Epithelial cell of alveolus of lung (primary cell): Measurements from ENCODE around the gene USF2. TPM values are rescaled to one million over a fixed set of nuclear protein-coding genes. Genes with fewer than 3 reads are reported as not detected.

Experiments
- total RNA-seq: library from RNA; depleted of rRNA; stranded (reverse); fragments of >200 nt; gene quantifications from 2 replicates; pipeline ENCODE4 v1.2.1, GENCODE V29; 2015

The USF2 gene, protein sequence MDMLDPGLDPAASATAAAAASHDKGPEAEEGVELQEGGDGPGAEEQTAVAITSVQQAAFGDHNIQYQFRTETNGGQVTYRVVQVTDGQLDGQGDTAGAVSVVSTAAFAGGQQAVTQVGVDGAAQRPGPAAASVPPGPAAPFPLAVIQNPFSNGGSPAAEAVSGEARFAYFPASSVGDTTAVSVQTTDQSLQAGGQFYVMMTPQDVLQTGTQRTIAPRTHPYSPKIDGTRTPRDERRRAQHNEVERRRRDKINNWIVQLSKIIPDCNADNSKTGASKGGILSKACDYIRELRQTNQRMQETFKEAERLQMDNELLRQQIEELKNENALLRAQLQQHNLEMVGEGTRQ
- total RNA-seq = 67.2 and 117 TPM in 2 replicates

DNA sequence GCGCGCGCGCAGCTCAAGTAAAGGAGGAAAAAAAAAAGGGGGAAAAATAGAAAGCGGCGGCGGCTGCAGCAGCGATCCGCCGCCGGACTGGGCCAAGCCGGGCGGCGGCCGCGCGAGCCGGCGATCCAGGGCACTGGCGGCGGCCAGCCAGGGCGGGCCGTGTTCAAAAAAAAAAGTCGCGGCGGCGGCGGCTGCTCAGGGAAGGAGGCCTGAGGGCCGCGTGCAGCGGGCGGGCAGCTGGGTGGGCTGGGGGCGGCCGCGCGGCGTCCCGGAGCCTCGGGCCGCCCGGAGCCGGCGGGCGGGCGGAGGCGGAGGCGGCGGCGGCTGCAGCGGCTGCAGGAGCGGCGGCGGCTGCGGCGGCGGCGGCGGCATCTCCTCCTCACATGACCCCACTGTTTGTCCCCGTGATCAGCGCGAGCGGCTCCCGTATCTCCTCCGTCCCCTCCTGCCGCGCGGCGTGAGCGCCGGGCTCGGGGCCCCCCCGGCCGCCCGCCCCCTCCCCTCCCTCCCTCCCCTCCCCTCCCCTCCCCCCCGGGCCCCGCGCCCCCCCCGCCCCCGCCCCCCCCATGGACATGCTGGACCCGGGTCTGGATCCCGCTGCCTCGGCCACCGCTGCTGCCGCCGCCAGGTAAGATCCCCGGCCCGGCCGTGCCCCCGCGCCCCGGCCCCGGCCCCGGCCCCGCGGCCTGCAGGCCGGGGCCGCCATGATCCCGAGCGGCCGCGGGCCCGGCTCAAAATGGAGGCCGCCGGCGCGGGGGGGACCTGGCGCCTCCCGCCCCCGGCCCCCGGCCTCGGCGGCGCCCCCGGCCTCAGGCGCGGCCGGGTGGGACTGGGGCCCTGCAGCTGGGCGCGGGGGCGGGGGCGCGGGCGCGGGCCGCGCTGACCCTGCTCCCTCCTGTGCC lies at the start of gene USF2:
Gene USF2, plus strand, starts transcription at position 427 of the 902 bp plus-strand sequence. Its CDS starts 140 bp downstream, at position 567.

GRCh38 chr19:35228177-35228930 lies 40.4 kb upstream of the USF2 start, which contains the start of gene FAM187B:
Gene FAM187B, minus strand, starts transcription at chr19:35228739. Its CDS starts 59 bp downstream, at chr19:35228680.

DNA sequence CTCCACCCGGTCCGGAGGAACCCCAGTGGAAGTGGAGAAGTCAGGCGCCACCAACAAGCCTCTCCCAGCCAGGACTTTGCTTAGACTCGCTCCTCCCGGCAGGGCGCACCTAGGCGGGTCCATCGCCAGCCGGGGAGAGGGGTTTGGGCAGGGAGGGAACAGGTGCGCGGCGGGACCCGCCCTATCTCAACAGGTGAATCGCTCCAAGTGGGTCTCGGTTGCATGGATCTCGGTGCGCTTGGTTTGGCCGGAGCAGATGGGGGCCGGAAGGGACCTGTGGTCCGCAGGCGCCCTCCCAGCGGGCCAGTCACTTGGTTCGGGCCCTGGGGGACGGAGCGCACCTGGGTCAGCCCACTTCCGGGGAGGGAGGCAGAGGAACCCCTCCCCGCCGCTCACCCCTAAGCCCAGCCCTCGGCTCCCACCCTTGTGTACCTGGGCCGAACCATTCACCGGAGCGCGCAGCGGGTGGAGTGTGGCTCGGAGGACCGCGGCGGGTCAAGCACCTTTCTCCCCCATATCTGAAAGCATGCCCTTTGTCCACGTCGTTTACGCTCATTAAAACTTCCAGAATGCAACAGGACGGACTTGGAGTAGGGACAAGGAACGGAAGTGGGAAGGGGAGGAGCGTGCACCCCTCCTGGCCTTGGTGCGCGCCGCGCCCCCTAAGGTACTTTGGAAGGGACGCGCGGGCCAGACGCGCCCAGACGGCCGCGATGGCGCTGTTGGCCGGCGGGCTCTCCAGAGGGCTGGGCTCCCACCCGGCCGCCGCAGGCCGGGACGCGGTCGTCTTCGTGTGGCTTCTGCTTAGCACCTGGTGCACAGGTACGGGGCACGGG lies 20.2 kb upstream of the USF2 start, which contains the start of gene LSR:
Gene LSR, plus strand, starts transcription at position 693 of the 836 bp plus-strand sequence. Its CDS starts 21 bp downstream, at position 714.

DNA sequence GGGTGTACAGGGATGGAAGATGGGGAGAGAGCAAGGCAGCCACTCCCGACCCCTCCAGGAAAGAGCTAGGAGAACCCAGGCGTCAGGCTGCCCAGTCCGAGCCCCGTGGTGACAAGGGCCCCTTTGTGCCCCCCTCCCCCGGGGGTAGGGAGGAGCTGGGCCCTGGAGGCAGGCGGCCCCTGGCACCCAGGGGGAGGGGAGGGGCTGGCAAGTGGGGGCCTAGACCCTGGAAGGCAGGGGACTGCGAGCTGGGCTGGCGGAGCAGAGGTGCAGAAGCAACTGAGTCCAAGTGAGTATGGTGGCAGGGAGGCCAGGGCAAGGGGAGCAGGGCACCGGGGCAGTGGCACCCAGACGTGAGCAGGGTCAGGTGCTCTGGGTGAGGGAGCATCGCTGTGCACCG lies 23.2 kb downstream of the USF2 start, which contains the start of gene MAG:
Gene MAG, plus strand, starts transcription at position 246 of the 400 bp plus-strand sequence. CDS start 3,248 bp downstream, outside the sequence.

DNA sequence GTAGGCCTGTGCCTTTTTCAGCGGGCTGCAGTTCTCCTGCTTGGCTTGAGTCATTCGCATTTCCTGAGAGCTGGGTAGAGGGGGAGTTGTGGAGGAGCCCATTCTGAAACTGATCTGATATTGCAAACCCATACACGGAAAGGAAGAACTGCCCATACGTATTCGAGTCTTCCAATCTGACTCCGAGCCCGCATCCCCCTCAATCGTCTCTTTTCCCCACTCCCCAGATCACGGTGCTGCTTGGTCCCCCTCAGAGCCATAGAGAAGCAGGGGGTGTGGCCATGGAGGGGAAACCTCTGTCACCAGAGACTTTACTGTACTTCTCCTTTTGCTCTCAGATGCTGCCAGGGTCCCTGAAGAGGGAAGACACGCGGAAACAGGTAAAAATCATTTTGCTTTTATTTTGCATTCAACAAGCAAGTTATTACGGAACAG lies 60.1 kb downstream of the USF2 start, which contains the start of gene CD22:
Gene CD22, plus strand, starts transcription at position 337 of the 435 bp plus-strand sequence. CDS start 2,854 bp downstream, outside the sequence.

Other genes with a start within 250 kb of the USF2 start
- gene SCN1B, start 238.5 kb upstream of the USF2 start, total RNA-seq = 3.8 and 5.9 TPM in 2 replicates
- gene HPN, start 227.2 kb upstream of the USF2 start, total RNA-seq = not detected in 2 replicates
- 0.39 TPM in 1 of 2 replicates, not detected in the other for gene FXYD3, start 153.1 kb upstream of the USF2 start, total RNA-seq
- gene LGI4, start 133.9 kb upstream of the USF2 start, total RNA-seq = not detected in 2 replicates
- gene FXYD1, start 130.1 kb upstream of the USF2 start, total RNA-seq = 20.4 TPM in 1 of 2 replicates, not detected in the other
- not detected in 2 replicates for gene FXYD7, start 125.7 kb upstream of the USF2 start, total RNA-seq
- 85.0 and 149 TPM in 2 replicates for gene FXYD5, start 114.2 kb upstream of the USF2 start, total RNA-seq
- gene FAM187B, start 40.2 kb upstream of the USF2 start, total RNA-seq = not detected in 2 replicates
- gene LSR, start 20.0 kb upstream of the USF2 start, total RNA-seq = 1.4 and 7.4 TPM in 2 replicates
- gene HAMP, start 13.6 kb downstream of the USF2 start, total RNA-seq = 0.16 TPM in 1 of 2 replicates, not detected in the other
- gene MAG, start 23.2 kb downstream of the USF2 start, total RNA-seq = 0.26 TPM in 1 of 2 replicates, not detected in the other
- 5.6 TPM in 1 of 2 replicates, not detected in the other for gene CD22, start 60.2 kb downstream of the USF2 start, total RNA-seq
- not detected in 2 replicates for gene FFAR1, start 78.9 kb downstream of the USF2 start, total RNA-seq
- not detected in 2 replicates for gene FFAR3, start 89.5 kb downstream of the USF2 start, total RNA-seq
- gene GPR42, start 102.1 kb downstream of the USF2 start, total RNA-seq = not detected in 2 replicates
- gene FFAR2, start 179.3 kb downstream of the USF2 start, total RNA-seq = not detected in 2 replicates
- gene KRTDAP, start 221.5 kb downstream of the USF2 start, total RNA-seq = not detected in 2 replicates
- gene DMKN, start 244.7 kb downstream of the USF2 start, total RNA-seq = 15.9 and 24.8 TPM in 2 replicates